ENCODE measurements around the gene ZNRF1.

GRCh38 chr16:75110637-75111513 lies 112.1 kb downstream of the ZNRF1 start:
- no peak for TF ChIP-seq POLR2A (IDR thresholded peaks at IDR 0.05)
- peak in 1 of 4 donors; percentile 14 for TF ChIP-seq EP300 (IDR thresholded peaks at IDR 0.05)
